Endothelial cell of umbilical vein (primary cell): ENCODE data around the gene ARSH. TPM values are rescaled to one million over a fixed set of nuclear protein-coding genes. Genes with fewer than 3 reads are reported as not detected.

ENCODE experiments used
- BruUV-seq: library from RNA; stranded (reverse); fragments of 400-500 nt; replicated peaks from 2 replicates; lab custom pipeline; 2021; lab: Mats Ljungman, UMichigan
- CTCF ChIA-PET: fragments of 300-600, 350-600 bp; sonication (Branson Sonifier 250); formaldehyde crosslinking; loops from one replicate; lab custom pipeline; 2021; ENCODE audit warnings: antibody characterized with exemption, inconsistent platforms; lab: Charles Lee
- POLR2A ChIA-PET: fragments of 300-600, 350-600 bp; sonication (Branson Sonifier 250); formaldehyde crosslinking; loops from one replicate; lab custom pipeline; 2021; ENCODE audit warnings: antibody characterized with exemption, inconsistent platforms; lab: Charles Lee
- DNase-seq: peaks from one replicate; pipeline ENCODE4 v3.0.0-alpha.2; 2011; ENCODE audit warnings: low read depth, low spot score
- FAIRE-seq: peaks from 2 replicates; lab custom pipeline; 2011; peaks lifted over from hg19 to GRCh38; lab: Jason Lieb, UNC
- H2AFZ ChIP-seq: 2 replicates; pipeline ENCODE4 v1.6.0; 2012; ENCODE audit warnings: low read depth, low read length, control low read depth, inconsistent platforms
- H3K27ac ChIP-seq: 2 replicates; pipeline ENCODE4 v1.5.1; 2011; ENCODE audit warnings: low read depth, mild to moderate bottlenecking, control low read depth, low read length, moderate library complexity; ENCODE audit not compliant: insufficient read depth
- H3K27me3 ChIP-seq, 2 experiments: 2 replicates each; pipeline versions ENCODE4 v1.6.0 to v1.6.1; 2011; ENCODE audit warnings: low read length in 2 of 2, mixed read lengths in 1 of 2; ENCODE audit not compliant: control insufficient read depth in 2 of 2, insufficient read depth in 2 of 2
- H3K36me3 ChIP-seq, 2 experiments: 2 replicates in 1 of 2; 3 replicates in 1 of 2; pipeline ENCODE4 v1.5.1; 2011; ENCODE audit warnings: low read length in 2 of 2, mild to moderate bottlenecking in 1 of 2, moderate library complexity in 1 of 2; ENCODE audit not compliant: control insufficient read depth in 2 of 2, insufficient read depth in 2 of 2; ENCODE audit errors: extremely low read depth in 1 of 2
- H3K4me1 ChIP-seq: 3 replicates; pipeline ENCODE4 v1.5.1; 2011; ENCODE audit warnings: mild to moderate bottlenecking, low read length; ENCODE audit not compliant: control insufficient read depth, insufficient read depth; ENCODE audit errors: extremely low read depth
- H3K4me2 ChIP-seq: 2 replicates; pipeline ENCODE4 v1.6.1; 2011; ENCODE audit warnings: low read length, control low read depth, mixed read lengths; ENCODE audit not compliant: insufficient read depth
- H3K4me3 ChIP-seq, 3 experiments: fragments of 200-600 bp in 1 of 3; sonication (generic), shearing (Covaris generic) in 1 of 3; replicated peaks in 1 of 3; 2 replicates each; pipeline ENCODE4 v1.5.1; 2011 to 2016; ENCODE audit warnings: control low read depth in 3 of 3, low read length in 3 of 3, mild to moderate bottlenecking in 2 of 3, inconsistent platforms in 1 of 3, low read depth in 1 of 3, moderate library complexity in 1 of 3; ENCODE audit not compliant: insufficient read depth in 1 of 3
- H3K79me2 ChIP-seq: 2 replicates; pipeline ENCODE4 v1.6.0; 2012; ENCODE audit warnings: low read length, inconsistent platforms; ENCODE audit not compliant: control insufficient read depth, insufficient read depth
- H3K9ac ChIP-seq: replicated peaks from 2 replicates; pipeline ENCODE3; 2011; ENCODE audit warnings: low read length, control low read depth; ENCODE audit not compliant: insufficient read depth; ENCODE audit errors: extremely low read depth
- H3K9me1 ChIP-seq: replicated peaks from 3 replicates; pipeline ENCODE4 v1.6.0; 2011; ENCODE audit warnings: mild to moderate bottlenecking, low read length; ENCODE audit not compliant: control insufficient read depth, insufficient read depth; ENCODE audit errors: extremely low read depth
- H3K9me3 ChIP-seq: replicated peaks from 2 replicates; pipeline ENCODE4 v1.5.1; 2012; ENCODE audit warnings: low read length, inconsistent platforms; ENCODE audit not compliant: control insufficient read depth, insufficient read depth
- H4K20me1 ChIP-seq: replicated peaks from 2 replicates; pipeline ENCODE3; 2011; ENCODE audit warnings: mild to moderate bottlenecking, low read length; ENCODE audit not compliant: control insufficient read depth, insufficient read depth; ENCODE audit errors: extremely low read depth
- EZH2 ChIP-seq: IDR thresholded peaks from 2 replicates; pipeline ENCODE4 v1.6.1; 2012; ENCODE audit warnings: borderline replicate concordance, low read depth, mild to moderate bottlenecking, moderate library complexity, low read length, inconsistent platforms; ENCODE audit not compliant: severe bottlenecking
- FOS ChIP-seq: IDR thresholded peaks from 2 replicates; pipeline ENCODE4 v1.6.1; 2011; ENCODE audit warnings: mild to moderate bottlenecking, low read length, moderate library complexity, borderline replicate concordance; ENCODE audit not compliant: insufficient read depth
- GATA2 ChIP-seq: IDR thresholded peaks from 2 replicates; pipeline ENCODE4 v1.7.0; 2011; ENCODE audit warnings: low read depth, mild to moderate bottlenecking, moderate library complexity, mixed read lengths, low read length; ENCODE audit not compliant: insufficient read length, insufficient read depth
- JUN ChIP-seq: IDR thresholded peaks from 2 replicates; pipeline ENCODE4 v1.6.1; 2011; ENCODE audit warnings: borderline replicate concordance, low read depth; ENCODE audit not compliant: insufficient read length, insufficient read depth
- MAX ChIP-seq: IDR thresholded peaks from 2 replicates; pipeline ENCODE4 v1.6.1; 2011; ENCODE audit not compliant: insufficient read depth, insufficient read length
- MYC ChIP-seq: IDR thresholded peaks from one replicate; pipeline ENCODE4 v1.6.1; 2011; ENCODE audit warnings: mild to moderate bottlenecking, low read depth, low read length
- POLR2A ChIP-seq: IDR thresholded peaks from 2 replicates; pipeline ENCODE4 v1.6.1; 2012; ENCODE audit warnings: low read depth, mild to moderate bottlenecking, control low read depth, low read length
- POLR2AphosphoS5 ChIP-seq: IDR thresholded peaks from 2 replicates; pipeline ENCODE4 v1.6.1; 2012; ENCODE audit warnings: low read depth, mild to moderate bottlenecking, control low read depth, low read length, moderate library complexity; ENCODE audit not compliant: insufficient read depth
- dilution Hi-C: fragments of 300-500 bp; cut with MboI; formaldehyde crosslinking; loops from one replicate; pipeline ENCODE4 v1.15.0; 2019; ENCODE audit warnings: low sequenced_read_pairs; ENCODE audit not compliant: extremely low pct_ligation_motif_present
- intact Hi-C: fragments of 100-400 bp; cut with micrococcal nuclease; formaldehyde crosslinking; loops from one replicate; pipeline ENCODE4 v1.10.0; 2022
- polyA plus RNA-seq, 4 experiments: library from polyadenylated mRNA; depleted of rRNA in 3 of 4; stranded (reverse) in 3 of 4; unstranded in 1 of 4; fragments of >200 nt; gene quantifications; 2 replicates each; pipeline versions ENCODE4 v1.2.1 to v1.2.3, GENCODE V29; 2011 to 2012; ENCODE audit warnings: missing spikeins in 1 of 4
- total RNA-seq: library from RNA; stranded (reverse); gene quantifications from 2 replicates; pipeline ENCODE4 v1.2.3, GENCODE V29; 2021
- TF ChIP-seq, protein P1 (sequence below), 2 donors: IDR thresholded peaks; 1 replicate in 1 of 2; 2 replicates in 1 of 2; pipeline ENCODE4 v1.5.1; 2011; ENCODE audit warnings: low read length in 2 of 2, mild to moderate bottlenecking in 2 of 2, moderate library complexity in 2 of 2, control low read depth in 1 of 2, inconsistent platforms in 1 of 2, low read depth in 1 of 2; ENCODE audit not compliant: insufficient read depth in 1 of 2; ENCODE audit errors: extremely low read depth in 1 of 2

ARSH gene
- total and polyA plus RNA-seq, 2 donors (not counting 3 experiments of a cell fraction or from before 2014, with no cell fraction given): not detected

DNA sequence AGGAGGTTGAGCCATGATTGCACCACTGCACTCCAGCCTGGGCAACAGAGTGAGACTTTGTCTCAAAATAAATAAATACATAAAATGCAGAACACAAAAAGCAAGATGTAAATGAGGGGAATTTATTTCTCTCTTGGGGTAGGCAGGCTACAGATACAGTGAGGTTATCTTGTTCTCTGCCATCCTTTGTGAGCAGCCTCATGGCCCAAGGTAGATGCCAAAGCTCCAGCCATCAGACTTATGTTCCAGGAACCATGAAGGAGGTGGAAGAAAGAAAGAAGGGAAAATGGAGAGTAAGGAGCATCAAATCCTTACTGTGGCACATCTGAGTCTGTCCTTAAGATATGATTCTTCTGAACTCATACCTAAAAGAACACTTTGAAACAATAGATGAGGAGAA lies 11.1 kb downstream of the ARSH start:
- no peaks in the 10 kb centered on the region for H3K9me3 ChIP-seq
- POLR2A ChIA-PET: no interaction called here
- no peak overlapping the region for H3K9ac ChIP-seq
- no TSS peak for BruUV-seq
- DNase-seq (no peak), FAIRE-seq (no peak)
- H3K79me2 ChIP-seq: no peaks in the 10 kb centered on the region
- no peaks in the 10 kb centered on the region for H3K9me1 ChIP-seq
- dilution Hi-C loops: no loop called here
- no peaks in the 10 kb centered on the region for H4K20me1 ChIP-seq
- TF ChIP-seq EZH2 (no peak), MYC (no peak), JUN (no peak), FOS (no peak), MAX (no peak), GATA2 (no peak), POLR2A (no peak), POLR2AphosphoS5 (no peak)
- TF ChIP-seq, protein P1, sequence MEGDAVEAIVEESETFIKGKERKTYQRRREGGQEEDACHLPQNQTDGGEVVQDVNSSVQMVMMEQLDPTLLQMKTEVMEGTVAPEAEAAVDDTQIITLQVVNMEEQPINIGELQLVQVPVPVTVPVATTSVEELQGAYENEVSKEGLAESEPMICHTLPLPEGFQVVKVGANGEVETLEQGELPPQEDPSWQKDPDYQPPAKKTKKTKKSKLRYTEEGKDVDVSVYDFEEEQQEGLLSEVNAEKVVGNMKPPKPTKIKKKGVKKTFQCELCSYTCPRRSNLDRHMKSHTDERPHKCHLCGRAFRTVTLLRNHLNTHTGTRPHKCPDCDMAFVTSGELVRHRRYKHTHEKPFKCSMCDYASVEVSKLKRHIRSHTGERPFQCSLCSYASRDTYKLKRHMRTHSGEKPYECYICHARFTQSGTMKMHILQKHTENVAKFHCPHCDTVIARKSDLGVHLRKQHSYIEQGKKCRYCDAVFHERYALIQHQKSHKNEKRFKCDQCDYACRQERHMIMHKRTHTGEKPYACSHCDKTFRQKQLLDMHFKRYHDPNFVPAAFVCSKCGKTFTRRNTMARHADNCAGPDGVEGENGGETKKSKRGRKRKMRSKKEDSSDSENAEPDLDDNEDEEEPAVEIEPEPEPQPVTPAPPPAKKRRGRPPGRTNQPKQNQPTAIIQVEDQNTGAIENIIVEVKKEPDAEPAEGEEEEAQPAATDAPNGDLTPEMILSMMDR (IDR thresholded peaks at IDR 0.05; ENCODE audit: extremely low read depth in 1 of 2, insufficient read depth in 1 of 2, low read depth in 1 of 2, low read length in 2 of 2): no peak
- no peaks in the 10 kb centered on the region for H3K36me3 ChIP-seq
- H3K27me3 ChIP-seq: no peaks in the 10 kb centered on the region
- intact Hi-C loops: no loop called here
- H3K27ac ChIP-seq: no peak overlapping the region
- no peak overlapping the region for H2AFZ ChIP-seq
- CTCF ChIA-PET: no interaction called here
- H3K4me2 ChIP-seq: no peak overlapping the region
- H3K4me3 ChIP-seq: no peak overlapping the region
- H3K4me1 ChIP-seq: no peaks in the 10 kb centered on the region
